Mesothelial cell of epicardium (in vitro differentiated cells): ENCODE measurements around the gene CEACAM19. TPM values are rescaled to one million over a fixed set of nuclear protein-coding genes. Genes with fewer than 3 reads are reported as not detected.
"Not testable (repeated sequence)": the region's sequence is repeated elsewhere in the genome, so short reads cannot be mapped to it uniquely, and the experiment has no call there.

Experiments
- DNase-seq, 2 experiments: peaks; one replicate each; pipeline ENCODE4 v3.0.0; 2021; ENCODE audit warnings: low spot score in 2 of 2; ENCODE audit not compliant: unreplicated experiment in 2 of 2
- H3K27ac Mint-ChIP-seq: 2 replicates; pipeline ENCODE4 v1.8.0; 2021; ENCODE audit warnings: mixed read lengths
- H3K27me3 Mint-ChIP-seq: 2 replicates; pipeline ENCODE4 v1.8.0; 2021; ENCODE audit warnings: low read depth, mixed read lengths
- H3K36me3 Mint-ChIP-seq: 2 replicates; pipeline ENCODE4 v1.8.0; 2021; ENCODE audit warnings: mixed read lengths
- H3K4me1 Mint-ChIP-seq: 2 replicates; pipeline ENCODE4 v1.8.0; 2021; ENCODE audit warnings: mixed read lengths
- H3K4me3 Mint-ChIP-seq: 2 replicates; pipeline ENCODE4 v1.8.0; 2021; ENCODE audit warnings: mild to moderate bottlenecking, moderate library complexity, mixed read lengths
- H3K9me3 Mint-ChIP-seq: 2 replicates; pipeline ENCODE4 v1.8.0; 2021; ENCODE audit warnings: mixed read lengths
- CTCF ChIP-seq: fragments of 200-600 bp; sonication (generic); IDR thresholded peaks from one replicate; pipeline ENCODE4 v1.5.0; 2021; ENCODE audit warnings: antibody characterized with exemption; ENCODE audit not compliant: unreplicated experiment
- total RNA-seq: library from RNA; stranded (reverse); gene quantifications from 3 replicates; pipeline ENCODE4 v1.2.1, GENCODE V29; 2021

The CEACAM19 gene
- total RNA-seq, 1 donor from 2014 or later = 11.2 TPM

GRCh38 chr19:44682807-44683206, 11.5 kb downstream of the CEACAM19 start:
- Mint-ChIP-seq H3K4me1 (peaks cover 5% of the 10 kb centered on the region), H3K4me3 (no peak overlapping the region), H3K27me3 (no peaks in the 10 kb centered on the region), H3K9me3 (no peaks in the 10 kb centered on the region), H3K27ac (no peak overlapping the region), H3K36me3 (no peaks in the 10 kb centered on the region)
- TF ChIP-seq CTCF = no peak
- DNase-seq = no peak

DNA sequence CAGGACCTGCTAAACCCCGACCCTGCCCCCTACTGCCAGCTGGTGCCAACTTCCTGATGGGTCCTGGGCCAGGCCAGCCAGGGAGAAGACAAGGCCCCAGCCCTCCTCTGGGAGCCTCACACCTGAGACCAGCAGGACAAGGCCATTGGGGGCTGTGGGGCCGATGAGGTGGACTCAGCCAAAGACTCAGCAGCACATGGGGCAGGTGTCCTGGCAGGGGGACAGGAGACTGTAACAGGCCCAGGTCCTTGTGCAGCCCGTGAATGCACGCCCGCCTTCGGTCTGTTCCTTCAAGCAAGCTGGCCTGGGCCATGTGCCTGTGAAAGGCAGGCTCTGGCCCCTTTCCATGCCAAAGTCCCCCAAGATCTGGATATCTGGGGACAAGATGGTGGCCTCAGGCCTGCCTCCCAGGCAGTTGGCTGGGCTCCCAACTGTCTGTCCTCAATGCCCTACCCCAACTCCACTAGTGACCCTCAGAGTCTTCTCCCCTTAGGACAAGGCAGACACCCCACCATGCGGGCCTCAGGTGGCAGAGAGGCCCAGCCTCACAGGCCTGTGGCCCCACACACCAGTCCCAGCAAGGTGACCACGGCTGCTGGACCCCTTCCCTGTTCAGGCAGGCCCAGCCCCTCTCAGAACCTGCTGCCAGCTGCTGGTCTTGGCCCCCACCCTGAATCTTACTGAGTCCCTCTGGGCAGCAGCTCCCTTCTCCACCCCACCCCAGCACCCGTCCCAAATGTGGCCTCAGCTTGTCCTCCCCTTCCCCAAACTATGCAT, 12.3 kb downstream of the CEACAM19 start:
- H3K9me3 Mint-ChIP-seq = no peaks in the 10 kb centered on the region
- peaks cover 5% of the 10 kb centered on the region for H3K4me1 Mint-ChIP-seq
- H3K36me3 Mint-ChIP-seq = no peaks in the 10 kb centered on the region
- no peak for DNase-seq
- no peak overlapping the region for H3K4me3 Mint-ChIP-seq
- H3K27ac Mint-ChIP-seq = no peak overlapping the region
- H3K27me3 Mint-ChIP-seq = no peaks in the 10 kb centered on the region
- TF ChIP-seq CTCF = no peak

DNA sequence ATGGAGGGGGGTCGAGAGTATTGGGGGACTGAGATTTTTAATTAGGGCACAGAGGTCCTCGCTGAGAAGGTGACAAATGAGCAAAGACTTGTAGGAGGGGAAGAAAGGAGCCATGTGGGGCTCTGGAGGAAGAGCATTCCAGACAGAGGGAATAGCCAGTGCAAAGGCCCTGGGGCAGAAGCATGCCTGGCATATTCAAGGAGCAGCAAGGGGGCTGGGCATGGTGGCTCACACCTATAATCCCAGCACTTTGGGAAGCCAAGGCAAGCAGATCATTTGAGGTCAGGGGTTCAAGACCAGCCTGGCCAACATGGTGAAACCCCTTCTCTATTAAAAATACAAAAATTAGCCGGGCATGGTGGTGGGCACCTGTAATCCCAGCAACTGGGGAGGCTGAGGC, 13.1 kb downstream of the CEACAM19 start:
- H3K27ac Mint-ChIP-seq, H3K4me1 Mint-ChIP-seq, H3K27me3 Mint-ChIP-seq: not testable (repeated sequence)

DNA sequence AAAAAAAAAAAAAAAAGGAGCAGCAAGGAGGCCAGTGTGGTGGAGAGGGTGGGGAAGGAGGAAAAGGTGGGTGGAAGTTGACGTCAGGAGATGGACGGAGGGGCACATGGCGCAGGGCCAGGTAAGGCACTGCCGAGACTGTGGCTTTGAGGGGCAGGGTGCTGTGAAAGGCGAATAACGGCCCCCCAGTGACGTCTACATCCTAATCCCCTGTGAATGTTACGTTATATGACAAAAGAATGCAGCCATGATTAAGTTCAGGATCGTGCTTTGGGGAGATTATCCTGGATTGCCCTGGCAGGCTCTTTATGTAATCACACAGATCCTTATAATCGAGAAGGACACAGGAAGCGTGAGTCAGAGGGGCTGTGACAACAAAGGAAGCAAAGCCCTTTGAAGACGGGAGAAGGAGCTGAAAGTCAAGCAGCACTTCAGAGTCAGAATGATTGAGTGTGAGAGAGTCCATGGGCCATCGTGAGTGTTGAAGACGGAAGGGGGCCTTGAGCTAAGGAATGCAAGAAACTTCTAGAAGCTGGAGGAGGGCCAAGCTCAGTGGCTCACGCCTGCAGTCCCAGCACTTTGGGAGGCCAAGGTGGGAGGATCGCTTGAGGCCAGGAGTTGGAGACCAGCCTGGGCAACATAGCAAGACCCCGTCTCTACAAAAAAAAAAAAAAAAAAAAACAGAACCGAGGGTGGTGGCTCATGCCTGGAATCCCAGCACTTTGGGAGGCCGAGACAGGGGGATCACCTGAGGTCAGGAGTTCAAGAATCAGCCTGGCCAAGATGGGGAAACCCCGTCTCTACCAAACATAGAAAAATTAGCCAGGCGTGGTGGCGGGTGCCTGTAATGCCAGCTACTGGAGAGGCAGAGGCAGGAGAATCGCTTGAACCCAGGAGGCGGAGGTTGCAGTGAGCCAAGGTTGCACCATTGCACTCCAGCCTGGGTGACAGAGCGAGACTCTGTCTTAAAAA, 13.9 kb downstream of the CEACAM19 start:
- H3K27ac Mint-ChIP-seq = peak overlapping the region; percentile 84
- H3K9me3 Mint-ChIP-seq = no peaks in the 10 kb centered on the region
- peaks cover 7% of the 10 kb centered on the region for H3K4me1 Mint-ChIP-seq
- H3K36me3 Mint-ChIP-seq = no peaks in the 10 kb centered on the region
- H3K4me3 Mint-ChIP-seq = no peak overlapping the region
- TF ChIP-seq CTCF = no peak
- no peak for DNase-seq
- peaks cover 1% of the 10 kb centered on the region for H3K27me3 Mint-ChIP-seq

More for the DNA sequence above, 13.1 kb downstream of the CEACAM19 start:
- not testable (repeated sequence) for DNase-seq, H3K36me3 Mint-ChIP-seq, H3K9me3 Mint-ChIP-seq, H3K4me3 Mint-ChIP-seq

DNA sequence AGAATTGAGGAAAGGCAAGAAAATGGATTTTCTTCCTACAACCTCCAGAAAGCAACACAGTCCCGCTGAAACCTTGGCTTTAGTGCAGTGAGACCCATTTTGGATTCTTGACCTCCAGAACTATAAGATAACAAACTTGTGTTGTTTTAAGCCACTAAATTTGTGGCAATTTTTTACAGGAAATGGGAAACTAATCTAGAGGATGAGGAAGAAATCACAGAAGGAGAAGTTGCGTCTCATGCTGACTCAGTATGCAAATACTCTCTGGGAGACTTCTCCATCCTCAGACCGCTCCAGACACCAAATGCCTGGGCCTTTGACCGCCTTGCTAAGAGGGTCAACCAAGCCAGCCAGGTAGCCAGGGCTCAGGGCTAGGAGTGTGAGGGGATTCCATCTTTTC, 14.6 kb downstream of the CEACAM19 start:
- Mint-ChIP-seq H3K4me3 (no peak overlapping the region), H3K27ac (no peak overlapping the region), H3K27me3 (peaks cover 1% of the 10 kb centered on the region), H3K4me1 (peaks cover 7% of the 10 kb centered on the region), H3K9me3 (no peaks in the 10 kb centered on the region), H3K36me3 (no peaks in the 10 kb centered on the region)
- no peak for DNase-seq
- TF ChIP-seq CTCF = no peak

DNA sequence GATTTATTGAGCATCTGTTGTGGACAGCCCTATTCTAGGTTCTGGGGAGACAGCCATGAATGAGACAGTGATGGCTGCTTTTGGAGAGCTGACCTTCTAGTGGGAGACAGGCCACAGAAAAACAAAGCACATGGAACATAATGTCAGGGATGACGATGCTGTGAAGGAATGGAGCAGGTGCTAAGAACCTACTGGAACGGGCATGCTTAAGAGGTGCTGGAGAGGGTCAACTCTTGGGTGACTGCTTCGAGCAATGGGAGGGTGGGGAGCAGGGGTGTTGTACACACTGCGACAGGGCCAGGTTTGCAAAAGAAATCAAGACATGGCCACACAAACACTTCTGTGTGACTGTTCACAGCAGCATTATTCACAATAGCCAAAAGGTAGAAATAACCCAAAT, 15.6 kb downstream of the CEACAM19 start:
- no peaks in the 10 kb centered on the region for H3K9me3 Mint-ChIP-seq
- H3K4me1 Mint-ChIP-seq = peaks cover 7% of the 10 kb centered on the region
- no peak for DNase-seq
- H3K27ac Mint-ChIP-seq = no peak overlapping the region
- H3K27me3 Mint-ChIP-seq = peaks cover 1% of the 10 kb centered on the region
- no peaks in the 10 kb centered on the region for H3K36me3 Mint-ChIP-seq
- no peak for TF ChIP-seq CTCF
- H3K4me3 Mint-ChIP-seq = no peak overlapping the region
